Ovary (tissue), 9 donors: Measurements from ENCODE around the gene GAREM1. TPM values are rescaled to one million over a fixed set of nuclear protein-coding genes. Genes with fewer than 3 reads are reported as not detected.

Source experiments
- DNase-seq, 5 donors: peaks; one replicate each; pipeline ENCODE4 v3.0.0-alpha.2; 2019 to 2020
- H3K27ac ChIP-seq, 2 donors: fragments of 200-600 bp; one replicate each; pipeline versions ENCODE4 v1.5.1 to v1.8.0; 2019 to 2022
- H3K27me3 ChIP-seq: fragments of 200-600 bp; one replicate; pipeline ENCODE4 v1.8.0; 2022
- H3K36me3 ChIP-seq: fragments of 200-600 bp; sonication (generic); one replicate; pipeline ENCODE4 v1.5.1; 2019
- H3K4me1 ChIP-seq: one replicate; pipeline ENCODE4 v1.8.1; 2013; ENCODE audit warnings: mild to moderate bottlenecking, moderate library complexity; ENCODE audit not compliant: insufficient read depth
- H3K4me3 ChIP-seq: fragments of 200-600 bp; sonication (generic); one replicate; pipeline ENCODE4 v1.5.1; 2017
- H3K9me3 ChIP-seq, 2 donors: fragments of 200-600 bp in 1 of 2; sonication (generic) in 1 of 2; one replicate each; pipeline versions ENCODE4 v1.5.1 to v1.8.1; 2013 to 2019; ENCODE audit warnings: mild to moderate bottlenecking in 1 of 2, moderate library complexity in 1 of 2
- EP300 ChIP-seq: sonication (generic); formaldehyde crosslinking; IDR thresholded peaks from one replicate; pipeline ENCODE4 v1.6.1; 2017; ENCODE audit warnings: antibody characterized with exemption
- POLR2A ChIP-seq: fragments of 450-650 bp; IDR thresholded peaks from one replicate; pipeline ENCODE4 v1.6.1; 2017; ENCODE audit warnings: antibody characterized with exemption, mild to moderate bottlenecking, moderate library complexity
- WGBS, 3 donors: extraction: QIAGEN DNeasy Blood & Tissue Kit in 1 of 3; methylation state at CpG; one replicate each; pipeline versions ENCODE4 v1.1.5 to v1.1.7; 2013 to 2017; 5-methylcytosine and 5-hydroxymethylcytosine counted together
- intact Hi-C, 4 donors: fragments of 100-400 bp; cut with DNase I; formaldehyde crosslinking; loops; one replicate each; pipeline versions ENCODE4 v1.11.0 to v1.15.1; 2022 to 2023
- polyA plus RNA-seq, 2 donors: library from polyadenylated mRNA; stranded (reverse); fragments of 200-250 nt in 1 of 2; fragments of 350-450 nt in 1 of 2; fragmentation: Illumina TruSeq in 1 of 2; extraction: RNeasy Lipid Tissue Mini Kit (QIAGEN cat#74804) in 1 of 2; gene quantifications; one replicate each; pipeline ENCODE4 v1.2.3, GENCODE V29; 2013 to 2014
- total RNA-seq, 7 donors: library from RNA; depleted of rRNA in 2 of 7; stranded (reverse); fragments of >200 nt in 2 of 7; fragmentation: NEBNext Ultra II Directional in 3 of 7; extraction: Animal tissue kit (Norgen Biotek cat#: 25700) in 3 of 7; gene quantifications; one replicate each; pipeline versions ENCODE4 v1.1.0 to v1.2.4, GENCODE V29; 2016 to 2023
- TF ChIP-seq, protein P1 (sequence below), 3 donors: fragments of 450-650 bp in 2 of 3; fragments of 200-600 bp in 1 of 3; IDR thresholded peaks; one replicate each; pipeline versions ENCODE4 v1.5.1 to v1.8.0; 2016 to 2022; ENCODE audit warnings: antibody characterized with exemption in 3 of 3, mild to moderate bottlenecking in 1 of 3
- donor health status: DM: no; HTN: no; CAD: no; lungs with moderate emphysema.
- donor health status: DM: no; HTN: no; CAD: no.
- donor health status: Bipolar disorder and iron deficiency.
- donor health status: DM: yes; HTN: yes; CAD: no.
- donor health status: DM: no; HTN: no; CAD: no.
- donor health status: DM: yes; HTN: yes; CAD: no.

GAREM1 gene
- total and polyA plus RNA-seq, 9 donors, result 2.7 to 15.2 (median 7.1) TPM

DNA sequence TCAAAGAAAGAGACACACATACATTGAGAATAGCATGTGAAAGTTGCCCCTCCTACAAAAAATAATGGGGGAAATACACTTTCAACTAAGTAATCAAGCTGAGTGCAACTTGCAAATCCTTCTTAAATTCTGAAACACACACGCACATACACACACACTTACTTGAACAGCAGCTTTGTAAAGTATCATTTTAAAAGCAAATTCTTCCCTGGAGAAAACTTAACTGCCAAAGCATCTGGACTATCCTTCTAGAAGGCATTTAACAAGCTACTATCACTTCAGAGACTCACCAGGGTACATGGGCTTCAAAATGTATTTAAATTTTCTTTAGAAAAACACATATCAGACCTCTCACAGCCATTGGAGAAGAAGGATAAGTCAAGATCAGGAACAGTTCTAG is 15.3 kb downstream of the GAREM1 start:
- H3K27ac ChIP-seq, result no peak overlapping the region
- 73 to 87% (median 85%) methylated on average over 1 of the region's 1 CpG for WGBS, 3 donors
- no peaks in the 10 kb centered on the region for H3K9me3 ChIP-seq
- no peak for TF ChIP-seq POLR2A
- no peak for DNase-seq
- intact Hi-C loops, result no loop called here
- no peaks in the 10 kb centered on the region for H3K27me3 ChIP-seq
- H3K4me3 ChIP-seq, result no peak overlapping the region
- H3K36me3 ChIP-seq, result no peaks in the 10 kb centered on the region
- no peaks in the 10 kb centered on the region for H3K4me1 ChIP-seq

DNA sequence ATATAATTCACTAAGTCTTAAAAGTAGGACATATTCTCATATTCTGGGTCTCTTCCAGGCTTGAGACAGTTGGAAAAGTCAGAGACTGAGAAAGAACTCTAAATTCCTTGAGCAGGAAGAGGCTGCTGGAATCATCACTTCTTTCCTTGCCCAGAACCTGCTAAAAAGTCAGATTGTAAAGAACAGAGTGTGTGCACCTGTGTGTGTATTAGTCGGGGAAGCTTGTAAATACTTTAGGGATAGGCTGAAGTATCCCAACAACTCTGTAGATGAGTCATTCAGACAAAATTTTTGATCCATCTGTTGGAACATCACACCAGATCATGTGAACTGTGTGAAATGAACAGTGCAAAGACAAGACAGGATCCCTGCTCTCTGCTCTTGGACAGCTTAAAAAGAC is 16.1 kb downstream of the GAREM1 start:
- Histone ChIP-seq H3K36me3 (no peaks in the 10 kb centered on the region), H3K4me3 (no peak overlapping the region), H3K27ac (no peak overlapping the region), H3K4me1 (no peaks in the 10 kb centered on the region), H3K9me3 (no peaks in the 10 kb centered on the region), H3K27me3 (no peaks in the 10 kb centered on the region)
- TF ChIP-seq POLR2A (no peak), EP300 (no peak)
- TF ChIP-seq, protein P1, sequence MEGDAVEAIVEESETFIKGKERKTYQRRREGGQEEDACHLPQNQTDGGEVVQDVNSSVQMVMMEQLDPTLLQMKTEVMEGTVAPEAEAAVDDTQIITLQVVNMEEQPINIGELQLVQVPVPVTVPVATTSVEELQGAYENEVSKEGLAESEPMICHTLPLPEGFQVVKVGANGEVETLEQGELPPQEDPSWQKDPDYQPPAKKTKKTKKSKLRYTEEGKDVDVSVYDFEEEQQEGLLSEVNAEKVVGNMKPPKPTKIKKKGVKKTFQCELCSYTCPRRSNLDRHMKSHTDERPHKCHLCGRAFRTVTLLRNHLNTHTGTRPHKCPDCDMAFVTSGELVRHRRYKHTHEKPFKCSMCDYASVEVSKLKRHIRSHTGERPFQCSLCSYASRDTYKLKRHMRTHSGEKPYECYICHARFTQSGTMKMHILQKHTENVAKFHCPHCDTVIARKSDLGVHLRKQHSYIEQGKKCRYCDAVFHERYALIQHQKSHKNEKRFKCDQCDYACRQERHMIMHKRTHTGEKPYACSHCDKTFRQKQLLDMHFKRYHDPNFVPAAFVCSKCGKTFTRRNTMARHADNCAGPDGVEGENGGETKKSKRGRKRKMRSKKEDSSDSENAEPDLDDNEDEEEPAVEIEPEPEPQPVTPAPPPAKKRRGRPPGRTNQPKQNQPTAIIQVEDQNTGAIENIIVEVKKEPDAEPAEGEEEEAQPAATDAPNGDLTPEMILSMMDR (IDR thresholded peaks at IDR 0.05), result no peak
- no peak for DNase-seq
- 11 to 23% (median 22%) methylated on average over 1 of the region's 1 CpG for WGBS, 3 donors
- intact Hi-C loops, result no loop called here

DNA sequence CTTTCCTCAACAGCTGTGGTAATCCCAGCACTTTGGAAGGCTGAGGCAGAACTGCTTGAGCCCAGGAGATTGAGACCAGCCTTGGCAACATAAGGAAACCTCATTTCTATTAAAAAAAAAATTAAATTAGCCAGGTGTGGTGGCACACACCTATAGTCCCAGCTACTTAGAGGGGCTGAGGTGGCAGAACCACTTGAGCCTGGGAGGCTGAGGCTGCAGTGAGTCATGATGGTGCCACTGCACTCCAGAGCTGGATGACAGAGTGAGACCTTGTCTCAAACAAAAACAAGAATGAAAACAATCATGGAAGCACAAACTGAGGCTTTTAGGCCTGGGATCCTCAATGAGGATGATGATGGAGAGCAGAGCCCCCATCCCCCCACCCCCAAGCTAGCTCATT is 19.8 kb downstream of the GAREM1 start:
- no peaks in the 10 kb centered on the region for H3K4me1 ChIP-seq
- H3K27ac ChIP-seq, result no peak overlapping the region
- H3K4me3 ChIP-seq, result no peak overlapping the region
- DNase-seq, result no peak
- no peaks in the 10 kb centered on the region for H3K36me3 ChIP-seq
- no peaks in the 10 kb centered on the region for H3K27me3 ChIP-seq
- intact Hi-C loops, result no loop called here
- no peaks in the 10 kb centered on the region for H3K9me3 ChIP-seq
- TF ChIP-seq, protein P1 (IDR thresholded peaks at IDR 0.05), result no peak
- no peak for TF ChIP-seq POLR2A
- no peak for TF ChIP-seq EP300

DNA sequence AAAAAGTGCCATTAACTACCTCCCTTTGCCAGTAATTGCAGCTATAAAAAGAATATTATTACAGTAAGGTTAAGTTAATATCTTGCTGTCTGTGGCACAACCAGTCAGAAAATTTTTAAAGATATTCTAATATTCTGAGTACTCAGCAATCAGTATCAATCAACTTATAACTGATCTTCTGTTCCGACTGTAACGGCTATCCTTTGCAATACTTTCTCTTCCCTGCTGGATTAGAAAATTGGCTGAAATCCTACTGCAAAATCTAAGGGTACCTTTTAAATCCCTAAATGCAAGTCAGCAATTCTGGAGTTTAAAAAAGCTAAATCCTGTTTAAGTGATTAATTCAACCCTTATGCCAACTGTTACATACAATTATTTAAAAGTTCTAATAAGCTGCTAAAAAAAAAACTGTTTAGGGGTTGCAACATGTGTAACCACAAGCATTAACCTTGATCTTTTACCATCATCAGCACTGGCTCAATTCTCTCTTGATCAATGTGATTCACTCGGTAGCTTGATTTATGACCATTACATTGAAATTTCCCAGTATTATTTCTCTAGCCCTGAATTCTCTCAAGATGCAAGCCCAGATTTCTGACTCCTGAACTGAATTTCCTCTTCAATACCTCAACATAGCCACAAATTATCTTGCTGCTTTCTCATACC is 20.5 kb downstream of the GAREM1 start:
- H3K27ac ChIP-seq, result no peak overlapping the region
- no peak overlapping the region for H3K4me3 ChIP-seq
- 73 to 80% (median 79%) methylated on average over 3 of the region's 3 CpGs for WGBS, 3 donors
- H3K27me3 ChIP-seq, result no peaks in the 10 kb centered on the region
- H3K4me1 ChIP-seq, result no peaks in the 10 kb centered on the region
- DNase-seq, result no peak
- TF ChIP-seq, protein P1 (IDR thresholded peaks at IDR 0.05), result no peak
- no peak for TF ChIP-seq POLR2A
- TF ChIP-seq EP300, result no peak
- intact Hi-C loops, result no loop called here
- H3K36me3 ChIP-seq, result no peaks in the 10 kb centered on the region
- H3K9me3 ChIP-seq, result no peaks in the 10 kb centered on the region

DNA sequence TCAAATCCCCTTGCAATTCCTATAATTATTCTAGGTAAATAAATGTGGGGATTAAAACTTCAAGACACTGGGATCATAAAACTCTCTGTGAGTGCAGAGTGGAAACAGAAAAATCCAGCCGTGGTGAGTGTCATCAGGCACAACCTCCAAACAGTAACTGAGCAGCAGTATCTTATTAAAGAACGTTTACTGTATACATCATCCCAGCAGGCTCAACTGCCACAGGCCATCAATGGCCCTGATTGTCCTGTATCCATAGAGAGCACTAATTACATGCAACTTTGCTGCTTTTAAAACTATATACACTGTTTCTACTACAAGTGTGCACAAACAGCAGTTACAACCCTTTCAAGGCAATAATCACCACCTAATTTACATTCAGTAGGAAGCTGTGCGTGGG is 23.9 kb downstream of the GAREM1 start:
- TF ChIP-seq EP300 (no peak), POLR2A (no peak)
- TF ChIP-seq, protein P1 (IDR thresholded peaks at IDR 0.05), result no peak
- Histone ChIP-seq H3K27ac (no peak overlapping the region), H3K9me3 (no peaks in the 10 kb centered on the region), H3K4me3 (no peak overlapping the region), H3K4me1 (no peaks in the 10 kb centered on the region), H3K27me3 (no peaks in the 10 kb centered on the region), H3K36me3 (no peaks in the 10 kb centered on the region)
- 68 to 73% (median 70%) methylated on average over 3 of the region's 3 CpGs for WGBS, 3 donors
- no peak for DNase-seq
- intact Hi-C loops, result no loop called here
